Ishikawa (cell line): ENCODE measurements around the gene KIF16B.

Source experiments
- EGR1 ChIP-seq: IDR thresholded peaks from 2 replicates; pipeline ENCODE4 v1.6.1; 2012
- FOXM1 ChIP-seq: IDR thresholded peaks from 2 replicates; pipeline ENCODE4 v1.6.1; 2012; ENCODE audit warnings: low read depth, borderline replicate concordance
- NFIC ChIP-seq: IDR thresholded peaks from 2 replicates; pipeline ENCODE4 v1.6.1; 2012
- RAD21 ChIP-seq: IDR thresholded peaks from 2 replicates; pipeline ENCODE4 v1.6.1; 2012; ENCODE audit warnings: low read depth
- REST ChIP-seq: IDR thresholded peaks from 2 replicates; pipeline ENCODE4 v1.6.1; 2012; ENCODE audit warnings: low read depth, mild to moderate bottlenecking
- TAF1 ChIP-seq: IDR thresholded peaks from 2 replicates; pipeline ENCODE4 v1.6.1; 2012; ENCODE audit warnings: low read depth, mild to moderate bottlenecking
- TEAD4 ChIP-seq: IDR thresholded peaks from 2 replicates; pipeline ENCODE4 v1.6.1; 2012
- YY1 ChIP-seq: IDR thresholded peaks from 2 replicates; pipeline ENCODE4 v1.6.1; 2012; ENCODE audit warnings: low read depth
- TF ChIP-seq, protein P1 (sequence below): IDR thresholded peaks from 2 replicates; pipeline ENCODE4 v1.6.1; 2012

- TF ChIP-seq REST (no peak), NFIC (no peak), EGR1 (no peak), YY1 (no peak), RAD21 (no peak), FOXM1 (no peak), TAF1 (no peak), TEAD4 (no peak)
- TF ChIP-seq, protein P1, sequence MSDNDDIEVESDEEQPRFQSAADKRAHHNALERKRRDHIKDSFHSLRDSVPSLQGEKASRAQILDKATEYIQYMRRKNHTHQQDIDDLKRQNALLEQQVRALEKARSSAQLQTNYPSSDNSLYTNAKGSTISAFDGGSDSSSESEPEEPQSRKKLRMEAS = no peak
These were observed 329.8 kb downstream of the KIF16B start for GRCh38 chr20:16243470-16243869.
